K562 (cell line): Measurements from ENCODE around the gene RAD21L1. TPM values are rescaled to one million over a fixed set of nuclear protein-coding genes. Genes with fewer than 3 reads are reported as not detected.

Experiments
- ATAC-seq: fragments of 200-7000 bp; cut with Tn5 transposase; 3 replicates; pipeline ENCODE4 v1.9.1; 2020; ENCODE audit warnings: moderate library complexity
- BruUV-seq: library from RNA; stranded (reverse); fragments of 400-500 nt; replicated peaks from 2 replicates; lab custom pipeline; 2021; lab: Mats Ljungman, UMichigan
- CTCF ChIA-PET: fragments of 300-600 bp; formaldehyde crosslinking; extraction: SDS; loops from one replicate; lab custom pipeline; 2021; ENCODE audit warnings: low intra/inter-chr PET ratio; lab: Yijun Ruan, JAX
- POLR2A ChIA-PET: fragments of 300-600, 350-650 bp; sonication (Branson Sonifier 250); formaldehyde crosslinking; extraction: SDS; loops from one replicate; lab custom pipeline; 2021; ENCODE audit warnings: antibody characterized with exemption, inconsistent platforms; lab: Yijun Ruan, JAX
- DNase-seq, 4 experiments: peaks; one replicate each; pipeline versions ENCODE4 v3.0.0 to v3.0.0-alpha.2; 2011 to 2018; ENCODE audit warnings: low spot score in 3 of 4, mixed read lengths in 3 of 4; ENCODE audit errors: extremely low read depth in 1 of 4
- FAIRE-seq: peaks from 2 replicates; lab custom pipeline; 2011; peaks lifted over from hg19 to GRCh38; lab: Jason Lieb, UNC
- H2AFZ ChIP-seq: 2 replicates; pipeline ENCODE4 v1.6.0; 2011; ENCODE audit warnings: low read depth, low read length, control low read depth, inconsistent platforms
- H3K27ac ChIP-seq: fragments of 200-600 bp; 3 replicates; pipeline ENCODE4 v1.8.0; 2011; ENCODE audit warnings: low read depth, mild to moderate bottlenecking, control low read depth, inconsistent platforms, low read length, moderate library complexity, mixed read lengths; ENCODE audit errors: extremely low read depth
- H3K27me3 ChIP-seq, 2 experiments: fragments of 300-600 bp in 1 of 2; 2 replicates in 1 of 2; 3 replicates in 1 of 2; pipeline versions ENCODE4 v1.6.0 to v1.8.0; 2011; ENCODE audit warnings: inconsistent platforms in 2 of 2, low read length in 2 of 2, mild to moderate bottlenecking in 1 of 2, mixed read lengths in 1 of 2, moderate library complexity in 1 of 2; ENCODE audit not compliant: control insufficient read depth in 2 of 2, insufficient read depth in 2 of 2
- H3K36me3 ChIP-seq: fragments of 300-600 bp; 3 replicates; pipeline ENCODE4 v1.8.0; 2011; ENCODE audit warnings: mild to moderate bottlenecking, low read length, inconsistent platforms; ENCODE audit not compliant: control insufficient read depth, insufficient read depth
- H3K4me1 ChIP-seq, 2 experiments: fragments of 200-600 bp in 1 of 2; replicated peaks in 1 of 2; 2 replicates in 1 of 2; 3 replicates in 1 of 2; pipeline versions ENCODE4 v1.5.1 to v1.8.0; 2011; ENCODE audit warnings: inconsistent platforms in 2 of 2, low read length in 2 of 2, mild to moderate bottlenecking in 1 of 2, mixed read lengths in 1 of 2, moderate library complexity in 1 of 2; ENCODE audit not compliant: control insufficient read depth in 2 of 2, insufficient read depth in 2 of 2
- H3K4me2 ChIP-seq: 2 replicates; pipeline ENCODE4 v1.6.1; 2011; ENCODE audit warnings: low read length, control low read depth, inconsistent platforms, mixed read lengths; ENCODE audit not compliant: insufficient read depth
- H3K4me3 ChIP-seq: fragments of 200-600 bp; sonication (generic), shearing (Covaris generic); 2 replicates; pipeline ENCODE4 v1.5.1; 2016; ENCODE audit warnings: control low read depth, inconsistent platforms
- H3K79me2 ChIP-seq: fragments of 200-600 bp; 3 replicates; pipeline ENCODE4 v1.8.0; 2011; ENCODE audit warnings: low read length, inconsistent platforms; ENCODE audit not compliant: control insufficient read depth, insufficient read depth
- H3K9ac ChIP-seq, 2 experiments: 2 replicates each; pipeline versions ENCODE4 v1.6.0 to v1.6.1; 2011; ENCODE audit warnings: low read depth in 2 of 2, low read length in 2 of 2, control low read depth in 1 of 2, inconsistent platforms in 1 of 2, mild to moderate bottlenecking in 1 of 2, mixed read lengths in 1 of 2; ENCODE audit not compliant: insufficient read depth in 1 of 2
- H3K9me1 ChIP-seq: one replicate; pipeline ENCODE4 v1.6.0; 2011; ENCODE audit warnings: inconsistent platforms, mild to moderate bottlenecking, low read length, moderate library complexity; ENCODE audit not compliant: control insufficient read depth, insufficient read depth
- H3K9me3 ChIP-seq: replicated peaks from 2 replicates; pipeline ENCODE4 v1.5.1; 2011; ENCODE audit warnings: low read depth, low read length, inconsistent platforms; ENCODE audit not compliant: control insufficient read depth, insufficient read depth
- H4K20me1 ChIP-seq: replicated peaks from 2 replicates; pipeline ENCODE4 v1.6.1; 2011; ENCODE audit warnings: low read length, inconsistent platforms, mixed read lengths; ENCODE audit not compliant: control insufficient read depth, insufficient read depth
- BDP1 ChIP-seq: IDR thresholded peaks from 3 replicates; pipeline ENCODE4 v1.6.1; 2011; ENCODE audit not compliant: insufficient read length, insufficient read depth
- E4F1 ChIP-seq: fragments of 250-450 bp; sonication (Bioruptor Pico); IDR thresholded peaks from 2 replicates; pipeline ENCODE4 v1.5.0; 2021; ENCODE audit warnings: mild to moderate bottlenecking, borderline replicate concordance
- RFX1 ChIP-seq: fragments of 450-650 bp; IDR thresholded peaks from 2 replicates; pipeline ENCODE4 v1.6.1; 2016; ENCODE audit warnings: mild to moderate bottlenecking, moderate library complexity
- TAF1 ChIP-seq: IDR thresholded peaks from 2 replicates; pipeline ENCODE4 v1.6.1; 2011; ENCODE audit warnings: mild to moderate bottlenecking, low read length, moderate library complexity; ENCODE audit not compliant: insufficient read depth, control insufficient read depth, severe bottlenecking; ENCODE audit errors: extremely low read depth
- ZC3H11A ChIP-seq: IDR thresholded peaks from 2 replicates; pipeline ENCODE4 v1.6.1; 2012; ENCODE audit warnings: low read depth, low read length, improper control_type of control experiment
- ZC3H8 ChIP-seq: fragments of 450-650 bp; IDR thresholded peaks from 2 replicates; pipeline ENCODE4 v1.6.1; 2017
- ZNF197 ChIP-seq: fragments of 200-800 bp; sonication (Bioruptor generic); IDR thresholded peaks from 2 replicates; pipeline ENCODE4 v1.6.1; 2016; ENCODE audit warnings: low read depth, missing genetic modification characterization, missing compliant biosample characterization
- WGBS: fragments of 100-300 bp; shearing (Covaris generic); methylation state at CpG from one replicate; pipeline ENCODE4 v1.1.6; 2016; ENCODE audit warnings: low coverage, mixed read lengths; ENCODE audit not compliant: insufficient coverage; ENCODE audit errors: missing lambda C conversion rate; 5-methylcytosine and 5-hydroxymethylcytosine counted together
- in situ Hi-C: fragments of 300-500 bp; cut with MboI; formaldehyde crosslinking; loops from 4 replicates; pipeline ENCODE4 v1.15.0; 2018; ENCODE audit warnings: inconsistent platforms, mixed read lengths
- intact Hi-C: fragments of 100-400 bp; cut with micrococcal nuclease; formaldehyde crosslinking; loops from 2 replicates; pipeline ENCODE4 v1.14.2; 2022
- polyA plus RNA-seq, 8 experiments: library from polyadenylated mRNA; depleted of rRNA in 4 of 8; stranded (reverse) in 5 of 8; unstranded in 3 of 8; fragments of >200 nt; fragmentation: Nextera tagmentation in 2 of 8; fragmentation: Illumina TruSeq in 1 of 8; extraction: Ambion mirVana in 2 of 8; extraction: Trizol in 1 of 8; gene quantifications; 2 replicates each; pipeline versions ENCODE4 v1.2.1 to v1.2.3, GENCODE V29; 2011 to 2014; ENCODE audit warnings: inconsistent platforms in 1 of 8, missing spikeins in 1 of 8
- total RNA-seq, 7 experiments: library from RNA; depleted of rRNA in 6 of 7; stranded (reverse); fragments of >200 nt in 6 of 7; fragmentation: Illumina TruSeq in 2 of 7; extraction: Trizol in 2 of 7; gene quantifications; 2 replicates each; pipeline versions ENCODE4 v1.2.1 to v1.2.3, GENCODE V29; 2011 to 2021; ENCODE audit warnings: low replicate concordance in 1 of 7

Gene RAD21L1
- total and polyA plus RNA-seq, 9 of the 15 experiments (the other 6 are each of a cell fraction or from before 2014, with no cell fraction given) = 0.17 to 1.7 (median 0.45) TPM; not detected in 1

- DNase-seq (no peak), ATAC-seq (no peak), FAIRE-seq (no peak)
- in situ Hi-C loops = no loop called here
- Histone ChIP-seq H2AFZ (no peak overlapping the region), H3K79me2 (no peaks in the 10 kb centered on the region), H3K27me3 (no peaks in the 10 kb centered on the region), H3K27ac (no peak overlapping the region), H3K9me1 (no peaks in the 10 kb centered on the region), H3K9me3 (no peaks in the 10 kb centered on the region), H3K36me3 (no peaks in the 10 kb centered on the region), H3K4me3 (no peak overlapping the region), H3K9ac (no peak overlapping the region), H3K4me1 (peaks cover 0 to 6% of the 10 kb centered on the region in 2 experiments; a peak in 3 of 5 replicates), H4K20me1 (no peaks in the 10 kb centered on the region), H3K4me2 (no peak overlapping the region)
- ChIA-PET CTCF (no interaction called here), POLR2A (no interaction called here)
- intact Hi-C loops = no loop called here
- 61% methylated on average over 4 of the region's 5 CpGs for WGBS
- TF ChIP-seq E4F1 (no peak), RFX1 (peak; percentile 55), TAF1 (no peak), BDP1 (no peak), ZC3H8 (no peak), ZNF197 (no peak), ZC3H11A (no peak)
- BruUV-seq = no TSS peak
Observed at GRCh38 chr20:1240549-1240948, 14.7 kb downstream of the RAD21L1 start.
